Esophagus muscularis mucosa (tissue), 4 donors: ENCODE measurements around the gene POSTN.

Experiments
- CTCF ChIP-seq, 3 experiments: fragments of 200-600 bp in 2 of 3; fragments of 450-650 bp in 1 of 3; sonication (generic) in 2 of 3; IDR thresholded peaks; one replicate each; pipeline ENCODE4 v1.5.1; 2017 to 2019; ENCODE audit warnings: antibody characterized with exemption in 3 of 3, mild to moderate bottlenecking in 2 of 3, moderate library complexity in 1 of 3
- EP300 ChIP-seq: sonication (generic); formaldehyde crosslinking; IDR thresholded peaks from one replicate; pipeline ENCODE4 v1.6.1; 2017; ENCODE audit warnings: antibody characterized with exemption
- POLR2A ChIP-seq: fragments of 450-650 bp; IDR thresholded peaks from one replicate; pipeline ENCODE4 v1.6.1; 2017; ENCODE audit warnings: antibody characterized with exemption, moderate library complexity, mild to moderate bottlenecking, low read depth
- POLR2AphosphoS5 ChIP-seq, 2 donors: sonication (generic); formaldehyde crosslinking; IDR thresholded peaks; one replicate each; pipeline ENCODE4 v1.6.1; 2017; ENCODE audit warnings: antibody characterized with exemption in 2 of 2

DNA sequence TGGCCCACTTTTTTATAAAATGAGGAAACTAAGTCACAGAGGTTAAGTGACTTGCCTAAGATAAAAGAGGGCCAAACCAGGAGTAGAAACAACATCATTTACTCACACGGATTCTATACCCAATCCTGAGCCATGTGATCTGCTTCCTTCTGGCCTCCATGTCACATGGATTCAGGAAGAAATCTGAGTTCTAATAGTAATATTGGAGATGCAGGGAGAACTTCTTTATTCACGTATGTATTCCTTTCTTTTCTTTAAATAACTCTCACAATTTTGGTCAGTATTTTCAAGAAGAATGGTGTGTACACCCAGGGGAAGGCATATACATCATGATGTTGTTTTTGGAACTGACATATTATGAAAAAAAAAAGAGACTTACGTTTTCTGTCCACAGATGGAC, 1.8 kb downstream of the POSTN start:
- TF ChIP-seq CTCF (IDR thresholded peaks at IDR 0.05) (no peak), EP300 (no peak), POLR2AphosphoS5 (IDR thresholded peaks at IDR 0.05) (no peak), POLR2A (no peak)
